H1 (cell line): ENCODE data around the gene CCL7. TPM values are rescaled to one million over a fixed set of nuclear protein-coding genes. Genes with fewer than 3 reads are reported as not detected.

Experiments used
- EZH2 ChIP-seq: fragments of 200-600 bp; sonication (generic); IDR thresholded peaks from 2 replicates; pipeline ENCODE4 v1.7.1; 2012; ENCODE audit warnings: low read depth, mild to moderate bottlenecking, moderate library complexity, low read length, inconsistent platforms; ENCODE audit not compliant: severe bottlenecking
- JUND ChIP-seq: IDR thresholded peaks from 2 replicates; pipeline ENCODE4 v1.6.1; 2011; ENCODE audit warnings: mild to moderate bottlenecking, improper control_type of control experiment, low read length
- KDM4A ChIP-seq: IDR thresholded peaks from one replicate; pipeline ENCODE4 v1.7.1; 2012; ENCODE audit warnings: low read depth, mild to moderate bottlenecking, moderate library complexity, low read length, inconsistent platforms; ENCODE audit not compliant: severe bottlenecking
- KDM5A ChIP-seq: fragments of 200-600 bp; IDR thresholded peaks from 2 replicates; pipeline ENCODE4 v1.7.1; 2012; ENCODE audit warnings: mild to moderate bottlenecking, low read length, inconsistent platforms, mixed read lengths
- RAD21 ChIP-seq, 2 experiments: IDR thresholded peaks in 1 of 2; conservative IDR thresholded peaks in 1 of 2; 2 replicates each; pipeline ENCODE4 v1.6.1; 2011; ENCODE audit warnings: low read depth in 2 of 2, low read length in 2 of 2, improper control_type of control experiment in 1 of 2, inconsistent platforms in 1 of 2, mild to moderate bottlenecking in 1 of 2, moderate library complexity in 1 of 2
- RXRA ChIP-seq: IDR thresholded peaks from 2 replicates; pipeline ENCODE4 v1.6.1; 2011; ENCODE audit warnings: low read depth, mild to moderate bottlenecking, low read length, moderate library complexity; ENCODE audit not compliant: insufficient read depth
- TAF7 ChIP-seq: optimal IDR thresholded peaks from 2 replicates; pipeline ENCODE3; 2011; ENCODE audit warnings: low read depth, mild to moderate bottlenecking, inconsistent platforms, low read length, moderate library complexity, borderline replicate concordance
- polyA plus RNA-seq, 7 experiments: library from polyadenylated mRNA; depleted of rRNA in 3 of 7; stranded (reverse) in 5 of 7; unstranded in 2 of 7; fragments of >200 nt in 5 of 7; fragments of 200-250 nt in 2 of 7; gene quantifications; 1 replicate in 5 of 7; 2 replicates in 1 of 7; 4 replicates in 1 of 7; pipeline versions ENCODE4 v1.2.1 to v1.2.3, GENCODE V29; 2011 to 2013; ENCODE audit warnings: missing spikeins in 2 of 7, mixed read lengths in 2 of 7
- total RNA-seq: library from RNA; stranded (reverse); fragmentation: NEBNext Ultra II Directional; extraction: Animal tissue kit (Norgen Biotek cat#: 25700); gene quantifications from 2 replicates; pipeline ENCODE4 v1.2.1, GENCODE V29; 2021
- TF ChIP-seq, protein P1 (sequence below): fragments of 300-600 bp; sonication (generic); IDR thresholded peaks from 2 replicates; pipeline ENCODE4 v1.7.1; 2012; ENCODE audit warnings: low read length, moderate library complexity, mild to moderate bottlenecking, inconsistent platforms; ENCODE audit not compliant: insufficient replicate concordance

Gene CCL7
- total and polyA plus RNA-seq, 2 of the 8 experiments (the other 6 are each of a cell fraction or from before 2014, with no cell fraction given): not detected

DNA sequence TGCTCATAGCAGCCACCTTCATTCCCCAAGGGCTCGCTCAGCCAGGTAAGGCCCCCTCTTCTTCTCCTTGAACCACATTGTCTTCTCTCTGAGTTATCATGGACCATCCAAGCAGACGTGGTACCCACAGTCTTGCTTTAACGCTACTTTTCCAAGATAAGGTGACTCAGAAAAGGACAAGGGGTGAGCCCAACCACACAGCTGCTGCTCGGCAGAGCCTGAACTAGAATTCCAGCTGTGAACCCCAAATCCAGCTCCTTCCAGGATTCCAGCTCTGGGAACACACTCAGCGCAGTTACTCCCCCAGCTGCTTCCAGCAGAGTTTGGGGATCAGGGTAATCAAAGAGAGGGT is 14.7 kb upstream of the CCL7 start (continued):
- TF ChIP-seq, protein P1, sequence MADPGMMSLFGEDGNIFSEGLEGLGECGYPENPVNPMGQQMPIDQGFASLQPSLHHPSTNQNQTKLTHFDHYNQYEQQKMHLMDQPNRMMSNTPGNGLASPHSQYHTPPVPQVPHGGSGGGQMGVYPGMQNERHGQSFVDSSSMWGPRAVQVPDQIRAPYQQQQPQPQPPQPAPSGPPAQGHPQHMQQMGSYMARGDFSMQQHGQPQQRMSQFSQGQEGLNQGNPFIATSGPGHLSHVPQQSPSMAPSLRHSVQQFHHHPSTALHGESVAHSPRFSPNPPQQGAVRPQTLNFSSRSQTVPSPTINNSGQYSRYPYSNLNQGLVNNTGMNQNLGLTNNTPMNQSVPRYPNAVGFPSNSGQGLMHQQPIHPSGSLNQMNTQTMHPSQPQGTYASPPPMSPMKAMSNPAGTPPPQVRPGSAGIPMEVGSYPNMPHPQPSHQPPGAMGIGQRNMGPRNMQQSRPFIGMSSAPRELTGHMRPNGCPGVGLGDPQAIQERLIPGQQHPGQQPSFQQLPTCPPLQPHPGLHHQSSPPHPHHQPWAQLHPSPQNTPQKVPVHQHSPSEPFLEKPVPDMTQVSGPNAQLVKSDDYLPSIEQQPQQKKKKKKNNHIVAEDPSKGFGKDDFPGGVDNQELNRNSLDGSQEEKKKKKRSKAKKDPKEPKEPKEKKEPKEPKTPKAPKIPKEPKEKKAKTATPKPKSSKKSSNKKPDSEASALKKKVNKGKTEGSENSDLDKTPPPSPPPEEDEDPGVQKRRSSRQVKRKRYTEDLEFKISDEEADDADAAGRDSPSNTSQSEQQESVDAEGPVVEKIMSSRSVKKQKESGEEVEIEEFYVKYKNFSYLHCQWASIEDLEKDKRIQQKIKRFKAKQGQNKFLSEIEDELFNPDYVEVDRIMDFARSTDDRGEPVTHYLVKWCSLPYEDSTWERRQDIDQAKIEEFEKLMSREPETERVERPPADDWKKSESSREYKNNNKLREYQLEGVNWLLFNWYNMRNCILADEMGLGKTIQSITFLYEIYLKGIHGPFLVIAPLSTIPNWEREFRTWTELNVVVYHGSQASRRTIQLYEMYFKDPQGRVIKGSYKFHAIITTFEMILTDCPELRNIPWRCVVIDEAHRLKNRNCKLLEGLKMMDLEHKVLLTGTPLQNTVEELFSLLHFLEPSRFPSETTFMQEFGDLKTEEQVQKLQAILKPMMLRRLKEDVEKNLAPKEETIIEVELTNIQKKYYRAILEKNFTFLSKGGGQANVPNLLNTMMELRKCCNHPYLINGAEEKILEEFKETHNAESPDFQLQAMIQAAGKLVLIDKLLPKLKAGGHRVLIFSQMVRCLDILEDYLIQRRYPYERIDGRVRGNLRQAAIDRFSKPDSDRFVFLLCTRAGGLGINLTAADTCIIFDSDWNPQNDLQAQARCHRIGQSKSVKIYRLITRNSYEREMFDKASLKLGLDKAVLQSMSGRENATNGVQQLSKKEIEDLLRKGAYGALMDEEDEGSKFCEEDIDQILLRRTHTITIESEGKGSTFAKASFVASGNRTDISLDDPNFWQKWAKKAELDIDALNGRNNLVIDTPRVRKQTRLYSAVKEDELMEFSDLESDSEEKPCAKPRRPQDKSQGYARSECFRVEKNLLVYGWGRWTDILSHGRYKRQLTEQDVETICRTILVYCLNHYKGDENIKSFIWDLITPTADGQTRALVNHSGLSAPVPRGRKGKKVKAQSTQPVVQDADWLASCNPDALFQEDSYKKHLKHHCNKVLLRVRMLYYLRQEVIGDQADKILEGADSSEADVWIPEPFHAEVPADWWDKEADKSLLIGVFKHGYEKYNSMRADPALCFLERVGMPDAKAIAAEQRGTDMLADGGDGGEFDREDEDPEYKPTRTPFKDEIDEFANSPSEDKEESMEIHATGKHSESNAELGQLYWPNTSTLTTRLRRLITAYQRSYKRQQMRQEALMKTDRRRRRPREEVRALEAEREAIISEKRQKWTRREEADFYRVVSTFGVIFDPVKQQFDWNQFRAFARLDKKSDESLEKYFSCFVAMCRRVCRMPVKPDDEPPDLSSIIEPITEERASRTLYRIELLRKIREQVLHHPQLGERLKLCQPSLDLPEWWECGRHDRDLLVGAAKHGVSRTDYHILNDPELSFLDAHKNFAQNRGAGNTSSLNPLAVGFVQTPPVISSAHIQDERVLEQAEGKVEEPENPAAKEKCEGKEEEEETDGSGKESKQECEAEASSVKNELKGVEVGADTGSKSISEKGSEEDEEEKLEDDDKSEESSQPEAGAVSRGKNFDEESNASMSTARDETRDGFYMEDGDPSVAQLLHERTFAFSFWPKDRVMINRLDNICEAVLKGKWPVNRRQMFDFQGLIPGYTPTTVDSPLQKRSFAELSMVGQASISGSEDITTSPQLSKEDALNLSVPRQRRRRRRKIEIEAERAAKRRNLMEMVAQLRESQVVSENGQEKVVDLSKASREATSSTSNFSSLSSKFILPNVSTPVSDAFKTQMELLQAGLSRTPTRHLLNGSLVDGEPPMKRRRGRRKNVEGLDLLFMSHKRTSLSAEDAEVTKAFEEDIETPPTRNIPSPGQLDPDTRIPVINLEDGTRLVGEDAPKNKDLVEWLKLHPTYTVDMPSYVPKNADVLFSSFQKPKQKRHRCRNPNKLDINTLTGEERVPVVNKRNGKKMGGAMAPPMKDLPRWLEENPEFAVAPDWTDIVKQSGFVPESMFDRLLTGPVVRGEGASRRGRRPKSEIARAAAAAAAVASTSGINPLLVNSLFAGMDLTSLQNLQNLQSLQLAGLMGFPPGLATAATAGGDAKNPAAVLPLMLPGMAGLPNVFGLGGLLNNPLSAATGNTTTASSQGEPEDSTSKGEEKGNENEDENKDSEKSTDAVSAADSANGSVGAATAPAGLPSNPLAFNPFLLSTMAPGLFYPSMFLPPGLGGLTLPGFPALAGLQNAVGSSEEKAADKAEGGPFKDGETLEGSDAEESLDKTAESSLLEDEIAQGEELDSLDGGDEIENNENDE: no peak
- TF ChIP-seq EZH2 (no peak), KDM4A (peak; percentile 4), RAD21 (IDR thresholded peaks at IDR 0.05 in 1 of 2, conservative IDR thresholded peaks at IDR 0.05 in 1 of 2; ENCODE audit: low read depth in 2 of 2, low read length in 2 of 2) (no peak), RXRA (no peak), TAF7 (no peak), KDM5A (no peak), JUND (no peak)
- TF ChIP-seq, all 59 proteins: peak for 1
